ENCODE results near the gene DNAJA3. TPM values are rescaled to one million over a fixed set of nuclear protein-coding genes. Genes with fewer than 3 reads are reported as not detected.
A peak's percentile ranks its signal among the peaks of the same experiment; 100 is the strongest.

DNAJA3 gene
- total and polyA plus RNA-seq, 9 of the 15 experiments (the other 6 are each of a cell fraction or from before 2014, with no cell fraction given) = 8.1 to 105 (median 79.0) TPM

- no peak for TF ChIP-seq MAZ (CRISPR knock-in tag; conservative IDR thresholded peaks at IDR 0.05 in 1 of 2, IDR thresholded peaks at IDR 0.05 in 1 of 2)
- no peak for TF ChIP-seq SAFB2 (IDR thresholded peaks at IDR 0.05; ENCODE audit: borderline replicate concordance, low read depth, low read length, severe bottlenecking)
- no peak for TF ChIP-seq SOX6 (IDR thresholded peaks at IDR 0.05)
- no peak for TF ChIP-seq RBM22 (IDR thresholded peaks at IDR 0.05; ENCODE audit: low read depth, low read length, poor library complexity, severe bottlenecking)
Measured at GRCh38 chr16:4460936-4461249, 35.2 kb downstream of the DNAJA3 start (continued).

DNA sequence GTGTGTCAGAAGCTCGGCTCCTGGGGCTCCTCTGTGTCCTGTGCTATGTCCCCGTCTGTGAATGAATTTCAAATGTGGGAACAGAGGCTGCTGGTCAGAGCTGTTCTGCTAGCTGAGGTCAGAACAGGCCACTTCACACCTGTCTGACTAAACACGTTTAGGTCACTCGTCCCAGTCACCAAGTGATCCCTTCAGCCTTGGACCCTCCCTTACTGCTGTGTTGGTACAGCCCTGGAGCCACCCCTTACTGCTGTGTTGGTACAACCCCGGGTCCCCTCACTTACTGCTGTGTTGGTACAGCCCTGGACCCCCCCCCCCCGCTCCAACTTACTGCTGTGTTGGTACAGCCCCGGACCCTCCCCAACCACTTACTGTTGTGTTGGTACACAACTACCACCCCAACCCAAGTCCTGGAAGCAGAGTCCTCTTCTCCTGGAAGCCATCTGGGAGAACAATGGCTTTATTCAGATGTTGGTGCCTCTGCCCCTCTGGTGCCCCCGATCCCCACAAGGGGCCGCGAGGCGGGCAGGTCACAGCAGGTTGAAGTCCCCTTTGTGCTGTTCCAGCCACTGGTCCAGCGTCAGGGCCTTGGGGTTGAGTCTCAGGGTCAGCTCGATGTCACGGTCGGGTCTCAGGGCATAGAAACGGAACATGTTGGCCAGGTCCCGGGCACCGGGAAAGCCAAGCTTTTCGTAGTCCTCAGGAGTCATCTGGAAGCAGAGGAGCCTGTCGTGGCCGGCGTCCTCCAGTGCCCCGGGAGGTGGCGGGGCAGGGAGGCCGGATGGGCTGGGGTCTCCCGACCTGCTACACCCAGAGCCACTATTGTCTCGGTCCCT lies 35.8 kb downstream of the DNAJA3 start:
- Histone ChIP-seq H3K27ac (ENCODE audit: extremely low read depth, low read depth, low read length) (no peak overlapping the region), H3K36me3 (ENCODE audit: control insufficient read depth, insufficient read depth, low read length) (peaks cover 66% of the 10 kb centered on the region), H3K9me1 (ENCODE audit: control insufficient read depth, insufficient read depth, low read length) (no peaks in the 10 kb centered on the region), H3K79me2 (ENCODE audit: control insufficient read depth, insufficient read depth, low read length) (no peaks in the 10 kb centered on the region), H3K9ac (ENCODE audit: insufficient read depth in 1 of 2, low read depth in 2 of 2, low read length in 2 of 2) (peak overlapping the region in 1 of 2 experiments; percentile 48; a peak in 2 of 4 replicates), H3K4me2 (ENCODE audit: insufficient read depth, low read length) (no peak overlapping the region), H3K27me3 (ENCODE audit: control insufficient read depth in 2 of 2, insufficient read depth in 2 of 2, low read length in 2 of 2) (no peaks in the 10 kb centered on the region), H4K20me1 (replicated peaks; ENCODE audit: control insufficient read depth, insufficient read depth, low read length) (no peaks in the 10 kb centered on the region), H3K4me3 (no peak overlapping the region), H3K4me1 (replicated peaks in 1 of 2; ENCODE audit: control insufficient read depth in 2 of 2, insufficient read depth in 2 of 2, low read length in 2 of 2) (peaks cover 0 to 18% of the 10 kb centered on the region in 2 experiments; a peak in 2 of 5 replicates), H3K9me3 (replicated peaks; ENCODE audit: control insufficient read depth, insufficient read depth, low read depth, low read length) (no peaks in the 10 kb centered on the region), H2AFZ (ENCODE audit: low read depth, low read length) (no peak overlapping the region)
- DNase-seq (ENCODE audit: extremely low read depth in 1 of 4, low spot score in 3 of 4) (peak; percentile 32 to 64 (median 42)), ATAC-seq (peak; percentile 82), FAIRE-seq (no peak)
- BruUV-seq (replicated peaks) = no TSS peak
- ChIA-PET CTCF (ENCODE audit: low intra/inter-chr PET ratio) (no interaction called here), POLR2A (interaction anchor here (1.2 to 7.2 kb wide), 3 partner anchors 10 to 27 kb away, joined by 5 to 59 read pairs (median 31); partner anchors contain the start of gene NMRAL1)
- in situ Hi-C loops (cut with MboI) (no loop called here), intact Hi-C loops (cut with micrococcal nuclease) (no loop called here)
- 81% methylated on average over 16 of the region's 27 CpGs for WGBS (ENCODE audit: insufficient coverage, low coverage, missing lambda C conversion rate)
- TF ChIP-seq NR2F6 (CRISPR knock-in tag; IDR thresholded peaks at IDR 0.05) (no peak), ZNF75A (CRISPR knock-in tag; IDR thresholded peaks at IDR 0.05) (no peak), ATF7 (IDR thresholded peaks at IDR 0.05) (peak; percentile 99), BHLHE40 (IDR thresholded peaks at IDR 0.05; ENCODE audit: low read length) (peak; percentile 76), POLR2B (IDR thresholded peaks at IDR 0.05; ENCODE audit: low read depth, partially characterized antibody) (no peak), C11orf30 (IDR thresholded peaks at IDR 0.05; ENCODE audit: low read depth) (no peak), CBX1 (IDR thresholded peaks at IDR 0.05; ENCODE audit: low read depth) (no peak), HNRNPUL1 (IDR thresholded peaks at IDR 0.05; ENCODE audit: low read length) (no peak), HNRNPH1 (optimal IDR thresholded peaks at IDR 0.05; ENCODE audit: low read depth, low read length) (no peak), MECOM (CRISPR knock-in tag; IDR thresholded peaks at IDR 0.05) (no peak), MEF2D (tag; conservative IDR thresholded peaks at IDR 0.05; ENCODE audit: low read depth) (no peak), WHSC1 (IDR thresholded peaks at IDR 0.05; ENCODE audit: low read length) (no peak), MCM5 (IDR thresholded peaks at IDR 0.05; ENCODE audit: low read depth) (no peak), NCOA4 (IDR thresholded peaks at IDR 0.05; ENCODE audit: partially characterized antibody) (no peak), USF1 (CRISPR knock-in tag; IDR thresholded peaks at IDR 0.05) (0 out of 2 replicates have a peak, but pooled peaks have one; percentile 16), ZNF280B (CRISPR knock-in tag; IDR thresholded peaks at IDR 0.05) (no peak), NONO (IDR thresholded peaks at IDR 0.05; ENCODE audit: low read depth in 2 of 2, low read length in 1 of 2) (peak in 1 of 2 experiments; percentile 93; a peak in 2 of 4 replicates)
